Measurements from ENCODE around the gene U2AF2. TPM values are rescaled to one million over a fixed set of nuclear protein-coding genes. Genes with fewer than 3 reads are reported as not detected.

Gene U2AF2
- total RNA-seq, 1 donor from 2014 or later, result 194 TPM

- Mint-ChIP-seq H3K4me1 (ENCODE audit: low read depth, unreplicated experiment) (peaks cover 2% of the 10 kb centered on the region), H3K27me3 (ENCODE audit: low read depth, unreplicated experiment) (no peaks in the 10 kb centered on the region), H3K36me3 (ENCODE audit: low read depth, unreplicated experiment) (peaks cover 29% of the 10 kb centered on the region), H3K27ac (ENCODE audit: unreplicated experiment) (no peak overlapping the region), H3K9me3 (ENCODE audit: unreplicated experiment) (peaks cover 14% of the 10 kb centered on the region), H3K4me3 (ENCODE audit: unreplicated experiment) (no peak overlapping the region)
- Histone ChIP-seq H3K4me2 (ENCODE audit: low read length) (no peak overlapping the region), H2AFZ (ENCODE audit: low read depth, low read length) (no peak overlapping the region), H3K9ac (ENCODE audit: low read length) (no peak overlapping the region), H3K4me3 (ENCODE audit: insufficient read depth, low read depth, low read length) (no peak overlapping the region), H3K27me3 (ENCODE audit: insufficient read depth, low read length) (no peaks in the 10 kb centered on the region), H3K79me2 (ENCODE audit: insufficient read depth, low read length) (no peaks in the 10 kb centered on the region), H3K36me3 (ENCODE audit: insufficient read depth, low read length) (no peaks in the 10 kb centered on the region), H3K9me3 (ENCODE audit: insufficient read depth, low read depth, low read length) (peaks cover 4% of the 10 kb centered on the region), H3K27ac (ENCODE audit: low read depth, low read length) (no peak overlapping the region), H3K4me1 (ENCODE audit: insufficient read depth, low read length) (no peaks in the 10 kb centered on the region), H4K20me1 (ENCODE audit: insufficient read depth, low read length) (no peaks in the 10 kb centered on the region)
- FAIRE-seq (no peak), DNase-seq (ENCODE audit: low read depth) (no peak)
- TF ChIP-seq EZH2 (IDR thresholded peaks at IDR 0.05; ENCODE audit: insufficient read depth, low read length) (no peak), CTCF (IDR thresholded peaks at IDR 0.05; ENCODE audit: insufficient read depth, low read depth, low read length) (no peak)
Observed at GRCh38 chr19:55705972-55706371, 51.1 kb downstream of the U2AF2 start.

GRCh38 chr19:55711719-55712118 is 56.9 kb downstream of the U2AF2 start:
- no peaks in the 10 kb centered on the region for H3K36me3 ChIP-seq (ENCODE audit: insufficient read depth, low read length)
- H3K27ac Mint-ChIP-seq (ENCODE audit: unreplicated experiment), result no peak overlapping the region
- peaks cover 21% of the 10 kb centered on the region for H3K9me3 Mint-ChIP-seq (ENCODE audit: unreplicated experiment)
- H3K36me3 Mint-ChIP-seq (ENCODE audit: low read depth, unreplicated experiment), result no peaks in the 10 kb centered on the region
- H4K20me1 ChIP-seq (ENCODE audit: insufficient read depth, low read length), result no peaks in the 10 kb centered on the region
- no peak overlapping the region for H3K4me3 ChIP-seq (ENCODE audit: insufficient read depth, low read depth, low read length)
- H3K27ac ChIP-seq (ENCODE audit: low read depth, low read length), result no peak overlapping the region
- H3K9me3 ChIP-seq (ENCODE audit: insufficient read depth, low read depth, low read length), result no peaks in the 10 kb centered on the region
- no peaks in the 10 kb centered on the region for H3K27me3 ChIP-seq (ENCODE audit: insufficient read depth, low read length)
- H3K4me2 ChIP-seq (ENCODE audit: low read length), result no peak overlapping the region
- DNase-seq (ENCODE audit: low read depth), result no peak
- H3K79me2 ChIP-seq (ENCODE audit: insufficient read depth, low read length), result no peaks in the 10 kb centered on the region
- no peak overlapping the region for H3K9ac ChIP-seq (ENCODE audit: low read length)
- no peaks in the 10 kb centered on the region for H3K4me1 ChIP-seq (ENCODE audit: insufficient read depth, low read length)
- no peak for FAIRE-seq
- H2AFZ ChIP-seq (ENCODE audit: low read depth, low read length), result no peak overlapping the region
- no peaks in the 10 kb centered on the region for H3K27me3 Mint-ChIP-seq (ENCODE audit: low read depth, unreplicated experiment)
- TF ChIP-seq EZH2 (IDR thresholded peaks at IDR 0.05; ENCODE audit: insufficient read depth, low read length) (no peak), CTCF (IDR thresholded peaks at IDR 0.05; ENCODE audit: insufficient read depth, low read depth, low read length) (no peak)
- no peak overlapping the region for H3K4me3 Mint-ChIP-seq (ENCODE audit: unreplicated experiment)
- no peaks in the 10 kb centered on the region for H3K4me1 Mint-ChIP-seq (ENCODE audit: low read depth, unreplicated experiment)

GRCh38 chr19:55712804-55713631 is 58.2 kb downstream of the U2AF2 start:
- H3K4me1 ChIP-seq (ENCODE audit: insufficient read depth, low read length), result no peaks in the 10 kb centered on the region
- H3K9ac ChIP-seq (ENCODE audit: low read length), result no peak overlapping the region
- TF ChIP-seq CTCF (IDR thresholded peaks at IDR 0.05; ENCODE audit: insufficient read depth, low read depth, low read length) (no peak), EZH2 (IDR thresholded peaks at IDR 0.05; ENCODE audit: insufficient read depth, low read length) (no peak)
- no peak overlapping the region for H3K4me3 Mint-ChIP-seq (ENCODE audit: unreplicated experiment)
- H3K36me3 Mint-ChIP-seq (ENCODE audit: low read depth, unreplicated experiment), result no peaks in the 10 kb centered on the region
- H3K79me2 ChIP-seq (ENCODE audit: insufficient read depth, low read length), result no peaks in the 10 kb centered on the region
- peaks cover 27% of the 10 kb centered on the region for H3K9me3 Mint-ChIP-seq (ENCODE audit: unreplicated experiment)
- no peaks in the 10 kb centered on the region for H3K27me3 ChIP-seq (ENCODE audit: insufficient read depth, low read length)
- no peak overlapping the region for H3K27ac ChIP-seq (ENCODE audit: low read depth, low read length)
- H3K27ac Mint-ChIP-seq (ENCODE audit: unreplicated experiment), result no peak overlapping the region
- H3K36me3 ChIP-seq (ENCODE audit: insufficient read depth, low read length), result no peaks in the 10 kb centered on the region
- H3K4me3 ChIP-seq (ENCODE audit: insufficient read depth, low read depth, low read length), result no peak overlapping the region
- FAIRE-seq (no peak), DNase-seq (ENCODE audit: low read depth) (no peak)
- H3K27me3 Mint-ChIP-seq (ENCODE audit: low read depth, unreplicated experiment), result no peaks in the 10 kb centered on the region
- H3K4me1 Mint-ChIP-seq (ENCODE audit: low read depth, unreplicated experiment), result no peaks in the 10 kb centered on the region
- no peak overlapping the region for H2AFZ ChIP-seq (ENCODE audit: low read depth, low read length)
- H3K4me2 ChIP-seq (ENCODE audit: low read length), result no peak overlapping the region
- no peaks in the 10 kb centered on the region for H3K9me3 ChIP-seq (ENCODE audit: insufficient read depth, low read depth, low read length)
- no peaks in the 10 kb centered on the region for H4K20me1 ChIP-seq (ENCODE audit: insufficient read depth, low read length)

Data from astrocyte (in vitro differentiated cells and primary cell).